Activated naive CD8-positive, alpha-beta T cell treated with anti-CD3 and anti-CD28 coated beads, Interleukin-2, amount 10 ng/mL, durations not matched to agents 7 days and 5 days (primary cell): ENCODE measurements around the gene TIGD3. TPM values are rescaled to one million over a fixed set of nuclear protein-coding genes. Genes with fewer than 3 reads are reported as not detected.
"Not testable (repeated sequence)": the region's sequence is repeated elsewhere in the genome, so short reads cannot be mapped to it uniquely, and the experiment has no call there.

Experiments
- ATAC-seq: fragments of 150-1000 bp; cut with Tn5 transposase; one replicate; pipeline ENCODE4 v1.10.0; 2021; ENCODE audit warnings: low read depth, moderate library complexity
- POLR2A ChIA-PET: fragments of 350-600 bp; sonication (Branson Sonifier 250); formaldehyde crosslinking; loops from one replicate; lab custom pipeline; 2021; ENCODE audit warnings: antibody characterized with exemption; lab: Charles Lee
- DNase-seq: peaks from one replicate; pipeline ENCODE4 v3.0.0; 2021
- H3K27ac Mint-ChIP-seq: one replicate; pipeline ENCODE4 v1.8.0; 2022; ENCODE audit warnings: mild to moderate bottlenecking, mixed read lengths
- H3K27me3 Mint-ChIP-seq: one replicate; pipeline ENCODE4 v1.8.0; 2022; ENCODE audit warnings: mild to moderate bottlenecking, moderate library complexity, mixed read lengths
- H3K36me3 Mint-ChIP-seq: one replicate; pipeline ENCODE4 v1.8.0; 2021; ENCODE audit warnings: mild to moderate bottlenecking, mixed read lengths
- H3K4me1 Mint-ChIP-seq: one replicate; pipeline ENCODE4 v1.8.0; 2021; ENCODE audit warnings: mixed read lengths
- H3K4me3 Mint-ChIP-seq: one replicate; pipeline ENCODE4 v1.8.0; 2022; ENCODE audit warnings: mild to moderate bottlenecking, moderate library complexity, mixed read lengths
- H3K9me3 Mint-ChIP-seq: one replicate; pipeline ENCODE4 v1.8.0; 2021; ENCODE audit warnings: mixed read lengths
- total RNA-seq, 2 experiments: library from RNA; stranded (reverse); gene quantifications; one replicate each; pipeline ENCODE4 v1.2.3, GENCODE V29; 2021

The TIGD3 gene
- total RNA-seq, 2 experiments from 2014 or later: 0.97 to 1.2 TPM

DNA sequence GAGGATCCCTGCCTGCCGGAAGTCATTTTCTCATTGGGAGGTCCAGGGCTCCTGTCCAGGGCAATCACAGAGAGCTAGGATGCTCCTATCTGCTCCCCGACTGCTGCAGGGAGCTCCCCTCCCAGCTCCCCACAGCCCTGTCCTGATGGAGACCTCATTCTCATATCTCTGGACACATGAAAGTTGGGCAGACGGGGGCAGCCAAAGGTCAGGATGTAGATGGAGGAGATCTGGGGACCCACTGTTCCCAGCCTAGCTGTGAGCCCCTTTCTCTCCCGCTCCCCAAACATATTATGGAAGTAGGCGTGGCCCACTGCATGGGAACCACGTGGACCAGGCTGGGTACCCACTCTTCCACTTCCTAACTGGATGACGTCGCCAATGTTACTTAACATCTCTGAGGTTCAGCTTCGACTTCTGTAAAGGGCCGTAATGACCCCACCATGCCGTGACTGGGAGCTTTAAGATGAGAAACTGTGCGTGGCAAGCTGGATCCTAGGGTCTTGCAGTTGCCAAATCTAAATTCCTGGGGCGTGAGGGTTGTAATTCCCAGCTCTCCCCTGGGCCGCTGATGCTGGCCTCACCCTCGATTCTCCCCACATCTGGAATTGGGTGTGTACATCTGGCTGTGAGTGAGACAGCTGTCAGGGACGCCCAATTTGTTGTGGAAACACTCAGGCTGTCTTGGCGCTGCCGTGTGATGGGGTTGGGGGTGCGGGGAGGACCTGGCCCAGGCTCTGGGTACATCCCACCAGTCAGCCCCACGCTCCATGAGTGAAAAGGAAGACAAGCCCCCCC, 38.1 kb upstream of the TIGD3 start:
- Mint-ChIP-seq H3K4me3 (no peak overlapping the region), H3K36me3 (no peaks in the 10 kb centered on the region), H3K27ac (no peak overlapping the region), H3K4me1 (peaks cover 6% of the 10 kb centered on the region), H3K27me3 (peaks cover 22% of the 10 kb centered on the region), H3K9me3 (no peaks in the 10 kb centered on the region)
- ATAC-seq: no peak
- POLR2A ChIA-PET: interaction anchor here (1.6 to 2.3 kb wide), 3 partner anchors 12 to 91 kb away, joined by 4 to 12 read pairs (median 10); no protein-coding TSS in a partner anchor
- DNase-seq: no peak

DNA sequence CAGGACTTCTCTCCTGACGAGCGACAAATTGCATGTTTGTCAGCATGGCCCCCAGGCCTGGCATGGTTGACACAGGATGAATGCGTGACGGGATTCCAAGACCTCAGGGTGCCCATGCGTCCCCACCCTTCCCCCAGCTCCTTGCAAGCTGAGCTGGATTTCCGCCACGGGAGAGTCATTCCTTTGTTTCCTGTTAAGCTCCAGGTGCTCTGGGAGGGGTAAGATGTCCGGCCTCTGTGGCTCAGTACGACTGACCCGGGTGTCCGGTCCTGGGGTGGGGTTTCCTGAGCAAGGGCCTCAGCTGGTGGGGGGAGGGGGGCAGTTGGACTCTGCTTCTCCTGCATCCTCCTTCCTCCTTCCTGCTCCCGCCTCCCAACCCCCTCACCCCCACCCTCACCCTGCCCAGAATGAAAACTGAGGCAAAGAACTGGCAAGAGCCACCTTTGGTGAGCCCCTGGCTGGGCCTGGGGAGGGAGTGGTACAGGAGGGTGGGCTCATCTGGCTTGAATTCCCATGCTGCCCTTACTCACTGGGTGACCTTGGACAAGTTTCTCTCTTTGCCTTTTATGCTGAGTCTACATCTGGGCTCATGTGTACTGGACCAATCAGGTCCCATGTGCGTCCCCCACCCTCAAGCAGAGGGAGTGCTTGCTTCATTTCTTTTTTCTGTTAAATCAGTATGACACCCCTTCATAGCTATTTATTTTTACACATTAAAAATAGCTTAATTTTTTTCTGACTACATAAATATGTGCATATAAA, 37.3 kb upstream of the TIGD3 start:
- POLR2A ChIA-PET: interaction anchor here (1.8 kb wide), 1 partner anchor 12 kb away, joined by 12 read pairs; no protein-coding TSS in a partner anchor
- no peak overlapping the region for H3K4me3 Mint-ChIP-seq
- DNase-seq: no peak
- no peaks in the 10 kb centered on the region for H3K36me3 Mint-ChIP-seq
- H3K4me1 Mint-ChIP-seq: peaks cover 6% of the 10 kb centered on the region
- peaks cover 22% of the 10 kb centered on the region for H3K27me3 Mint-ChIP-seq
- no peak for ATAC-seq
- H3K27ac Mint-ChIP-seq: no peak overlapping the region
- H3K9me3 Mint-ChIP-seq: no peaks in the 10 kb centered on the region

DNA sequence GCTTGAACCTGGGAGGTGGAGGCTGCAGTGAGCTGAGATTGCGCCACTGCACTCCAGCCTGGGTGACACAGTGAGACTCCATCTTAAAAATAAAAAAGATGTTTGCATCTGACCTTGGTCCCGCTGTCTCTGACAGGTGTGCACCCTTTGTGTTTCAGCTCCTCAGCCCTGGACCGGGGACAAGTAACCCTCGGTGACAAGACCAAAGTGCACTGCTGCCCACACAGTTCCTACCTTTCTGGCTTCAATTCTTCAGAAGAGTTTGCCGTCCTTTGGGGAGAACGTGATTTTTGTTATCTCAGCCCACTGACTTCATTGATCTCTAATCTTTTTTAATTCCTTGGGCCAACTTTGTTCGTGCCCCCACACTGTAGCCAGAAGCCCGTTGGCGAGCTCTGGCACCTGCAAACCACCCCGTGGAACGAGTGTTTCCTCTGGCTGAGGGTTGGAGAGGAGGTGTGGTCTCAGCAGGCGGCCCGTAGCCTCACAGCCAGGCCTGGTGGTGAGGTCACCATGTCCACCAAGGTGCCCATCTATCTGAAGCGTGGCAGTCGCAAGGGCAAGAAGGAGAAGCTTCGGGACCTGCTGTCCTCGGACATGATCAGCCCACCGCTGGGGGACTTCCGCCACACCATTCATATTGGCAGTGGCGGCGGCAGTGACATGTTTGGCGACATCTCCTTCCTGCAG, 34.0 kb upstream of the TIGD3 start:
- Mint-ChIP-seq H3K27ac (no peak overlapping the region), H3K4me3 (no peak overlapping the region), H3K9me3 (no peaks in the 10 kb centered on the region), H3K27me3 (peaks cover 9% of the 10 kb centered on the region), H3K36me3 (no peaks in the 10 kb centered on the region), H3K4me1 (peaks cover 3% of the 10 kb centered on the region)
- POLR2A ChIA-PET: no interaction called here
- ATAC-seq (no peak), DNase-seq (no peak)

DNA sequence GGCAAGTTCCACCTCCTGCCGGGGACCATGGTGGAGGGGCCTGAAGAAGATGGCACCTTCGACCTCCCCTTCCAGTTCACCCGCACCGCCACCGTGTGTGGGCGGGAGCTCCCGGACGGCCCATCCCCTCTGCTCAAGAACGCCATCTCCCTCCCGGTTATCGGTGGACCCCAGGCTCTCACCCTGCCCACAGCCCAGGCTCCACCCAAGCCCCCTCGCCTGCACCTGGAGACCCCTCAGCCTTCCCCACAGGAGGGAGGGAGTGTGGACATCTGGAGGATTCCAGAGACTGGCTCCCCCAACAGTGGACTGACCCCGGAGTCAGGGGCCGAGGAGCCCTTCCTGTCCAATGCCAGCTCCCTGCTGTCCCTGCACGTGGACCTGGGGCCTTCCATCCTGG, 33.5 kb upstream of the TIGD3 start:
- Mint-ChIP-seq H3K36me3 (no peaks in the 10 kb centered on the region), H3K4me3 (no peak overlapping the region), H3K27me3 (peaks cover 8% of the 10 kb centered on the region), H3K9me3 (no peaks in the 10 kb centered on the region), H3K27ac (no peak overlapping the region), H3K4me1 (no peaks in the 10 kb centered on the region)
- DNase-seq (no peak), ATAC-seq (no peak)
- POLR2A ChIA-PET: no interaction called here

DNA sequence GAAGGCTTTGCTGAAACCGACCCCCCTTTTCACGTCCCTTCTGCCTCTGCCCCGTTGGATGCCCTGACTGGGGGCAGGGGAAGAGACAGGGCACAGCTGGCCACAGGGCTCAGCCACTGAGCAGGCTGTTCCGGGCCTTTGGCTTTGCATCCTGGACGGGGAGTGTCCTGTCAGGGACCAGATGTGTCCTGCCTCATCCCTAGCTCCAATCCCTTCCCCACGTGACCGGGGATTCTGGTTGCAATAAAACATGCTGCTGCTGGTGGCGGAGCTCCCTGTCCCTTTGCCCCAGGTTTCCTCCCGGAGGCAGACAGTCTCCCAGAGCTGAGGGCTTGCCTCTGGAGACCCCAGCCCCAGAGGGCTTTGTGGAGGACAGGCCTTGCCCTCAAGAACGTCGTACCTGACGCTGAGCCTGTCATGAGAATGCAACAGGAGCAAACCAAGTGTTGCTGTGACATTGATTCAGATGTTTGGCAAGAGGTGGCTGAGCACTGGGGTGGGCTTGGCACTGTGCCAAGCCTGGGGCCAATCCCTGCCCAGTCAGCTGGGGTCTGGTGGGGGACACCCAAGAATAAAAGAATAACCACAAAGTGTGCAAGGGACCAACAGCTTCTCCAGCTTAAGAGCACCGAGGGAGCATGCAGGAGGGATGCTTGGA, 32.6 kb upstream of the TIGD3 start:
- H3K27me3 Mint-ChIP-seq: peaks cover 5% of the 10 kb centered on the region
- no peak overlapping the region for H3K27ac Mint-ChIP-seq
- H3K9me3 Mint-ChIP-seq: no peaks in the 10 kb centered on the region
- POLR2A ChIA-PET: interaction anchor here (1.9 kb wide), 1 partner anchor 10 kb away, joined by 7 read pairs; no protein-coding TSS in a partner anchor
- no peaks in the 10 kb centered on the region for H3K4me1 Mint-ChIP-seq
- no peak for ATAC-seq
- H3K4me3 Mint-ChIP-seq: no peak overlapping the region
- H3K36me3 Mint-ChIP-seq: no peaks in the 10 kb centered on the region
- DNase-seq: no peak

DNA sequence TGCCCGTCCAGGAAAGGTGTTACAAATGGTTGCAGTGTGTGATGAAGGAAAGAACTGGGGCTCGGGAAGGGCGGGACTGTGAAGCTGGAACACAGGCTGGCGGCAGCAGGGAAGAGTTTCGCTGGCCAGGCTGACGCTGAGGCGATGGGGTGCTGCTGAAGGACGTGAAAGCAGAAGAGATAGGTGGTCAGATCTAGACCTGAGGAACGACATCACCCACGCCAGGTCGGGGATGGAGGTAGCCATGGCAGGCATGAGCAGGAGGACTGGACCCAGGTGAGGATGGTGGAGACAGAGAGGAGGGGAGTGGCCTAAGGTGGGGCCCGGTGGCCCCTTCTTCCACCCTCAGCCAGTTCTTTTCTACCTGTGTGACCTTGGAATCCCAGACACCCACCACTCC, 30.7 kb upstream of the TIGD3 start:
- Mint-ChIP-seq H3K27me3 (peaks cover 7% of the 10 kb centered on the region), H3K36me3 (no peaks in the 10 kb centered on the region), H3K4me3 (no peak overlapping the region), H3K9me3 (no peaks in the 10 kb centered on the region), H3K27ac (no peak overlapping the region), H3K4me1 (no peaks in the 10 kb centered on the region)
- DNase-seq (no peak), ATAC-seq (no peak)
- POLR2A ChIA-PET: interaction anchor here (1.0 kb wide), 1 partner anchor 202 kb away, joined by 3 read pairs; the partner anchor contains the start of genes FAU and MRPL49

DNA sequence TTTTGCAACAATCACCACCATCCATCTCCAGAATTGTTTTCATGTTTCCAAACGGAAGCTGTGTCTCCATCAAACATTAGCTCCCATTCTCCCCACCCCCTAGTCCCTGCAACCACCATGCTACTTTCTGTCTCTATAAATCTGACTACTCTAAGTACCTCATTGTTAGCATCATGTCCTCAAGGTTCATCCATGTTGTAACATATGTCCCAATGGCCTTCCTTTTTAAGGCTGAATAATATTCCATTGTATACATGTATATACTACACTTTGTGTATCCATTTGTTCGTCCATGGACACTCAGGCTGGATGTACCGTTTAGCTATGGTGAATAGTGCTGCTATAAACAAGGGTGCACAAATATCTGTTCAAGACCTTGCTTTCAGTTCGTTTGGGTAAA, 29.1 kb upstream of the TIGD3 start:
- no peak overlapping the region for H3K4me3 Mint-ChIP-seq
- peaks cover 3% of the 10 kb centered on the region for H3K4me1 Mint-ChIP-seq
- no peaks in the 10 kb centered on the region for H3K9me3 Mint-ChIP-seq
- no peak overlapping the region for H3K27ac Mint-ChIP-seq
- POLR2A ChIA-PET: no interaction called here
- DNase-seq (no peak), ATAC-seq (no peak)
- no peaks in the 10 kb centered on the region for H3K36me3 Mint-ChIP-seq
- peaks cover 7% of the 10 kb centered on the region for H3K27me3 Mint-ChIP-seq

DNA sequence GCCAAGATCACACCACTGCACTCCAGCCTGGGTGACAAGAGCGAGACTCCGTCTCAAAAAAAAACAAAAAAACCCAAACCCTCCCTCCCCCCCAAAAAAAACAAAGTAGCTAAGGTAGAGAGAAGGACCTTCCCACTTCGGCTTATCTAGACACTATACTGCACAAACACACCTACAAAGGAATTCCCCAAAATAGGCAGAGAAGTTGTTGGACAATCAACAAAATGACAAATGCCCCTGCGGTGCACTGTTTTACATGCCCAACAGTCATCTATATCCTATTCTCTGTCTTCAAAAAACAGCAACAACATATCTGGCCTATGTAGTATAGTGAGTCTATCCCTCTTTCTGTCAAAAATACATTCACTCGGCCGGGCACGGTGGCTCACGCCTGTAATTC, 27.5 kb upstream of the TIGD3 start:
- no peaks in the 10 kb centered on the region for H3K36me3 Mint-ChIP-seq
- DNase-seq: no peak
- H3K4me3 Mint-ChIP-seq: no peak overlapping the region
- H3K9me3 Mint-ChIP-seq: no peaks in the 10 kb centered on the region
- POLR2A ChIA-PET: interaction anchor here (0.7 kb wide), 1 partner anchor 52 kb away, joined by 3 read pairs; no protein-coding TSS in a partner anchor
- ATAC-seq: no peak
- peaks cover 3% of the 10 kb centered on the region for H3K4me1 Mint-ChIP-seq
- H3K27ac Mint-ChIP-seq: no peak overlapping the region
- H3K27me3 Mint-ChIP-seq: peaks cover 5% of the 10 kb centered on the region

DNA sequence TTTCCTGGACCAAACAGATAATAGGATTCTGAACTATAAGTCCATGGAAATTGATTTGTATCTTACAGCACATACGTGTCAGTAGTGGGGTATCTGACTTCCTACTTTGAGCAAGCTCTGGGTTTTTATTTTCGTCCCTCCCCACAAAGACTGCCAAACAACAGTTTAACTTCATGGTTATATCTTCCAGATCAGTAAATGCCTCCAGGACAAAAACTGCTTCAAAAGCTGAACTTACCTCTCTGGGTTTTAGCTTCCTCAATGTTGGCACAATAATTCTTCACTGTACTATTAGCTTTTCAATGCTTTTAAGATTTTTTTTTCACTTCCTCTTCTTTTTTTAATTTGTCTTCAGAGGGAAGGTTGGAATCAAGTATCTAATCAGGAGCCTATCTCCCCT, 25.1 kb upstream of the TIGD3 start:
- Mint-ChIP-seq H3K36me3 (no peaks in the 10 kb centered on the region), H3K4me3 (no peak overlapping the region), H3K27ac (no peak overlapping the region)

DNA sequence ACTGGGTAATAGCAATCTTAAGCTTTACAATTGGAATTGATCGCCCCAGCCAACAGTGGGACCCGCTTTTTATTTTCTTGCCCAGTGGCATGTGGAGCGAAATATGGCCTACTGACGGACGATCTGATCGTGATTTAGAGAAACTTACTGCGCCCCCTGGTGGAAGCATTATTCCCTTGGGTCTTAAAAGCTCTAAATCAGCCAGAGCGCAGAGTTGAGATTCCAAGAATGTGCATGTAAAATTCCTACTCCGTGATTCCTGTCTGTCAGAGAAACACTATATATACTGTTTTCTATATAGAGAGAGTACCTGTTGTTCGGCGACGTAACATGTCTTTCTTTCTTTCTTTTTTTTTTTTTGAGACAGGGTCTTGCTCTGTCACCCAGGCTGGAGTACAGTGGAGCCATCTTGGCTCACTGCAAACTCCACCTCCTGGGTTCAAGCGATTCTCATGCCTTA, 24.6 kb upstream of the TIGD3 start:
- peaks cover 5% of the 10 kb centered on the region for H3K27me3 Mint-ChIP-seq
- no peak overlapping the region for H3K27ac Mint-ChIP-seq
- peak overlapping the region; percentile 26 for H3K4me3 Mint-ChIP-seq
- no peaks in the 10 kb centered on the region for H3K9me3 Mint-ChIP-seq
- no peaks in the 10 kb centered on the region for H3K36me3 Mint-ChIP-seq
- POLR2A ChIA-PET: interaction anchor here (0.7 to 2.7 kb wide), 4 partner anchors 14 to 481 kb away, joined by 3 to 12 read pairs (median 3); no protein-coding TSS in a partner anchor
- ATAC-seq: peak; percentile 21
- H3K4me1 Mint-ChIP-seq: peaks cover 11% of the 10 kb centered on the region
- peak; percentile 58 for DNase-seq

More for the DNA sequence above, 25.1 kb upstream of the TIGD3 start:
- DNase-seq: no peak
- peaks cover 6% of the 10 kb centered on the region for H3K4me1 Mint-ChIP-seq
- H3K9me3 Mint-ChIP-seq: no peaks in the 10 kb centered on the region
- POLR2A ChIA-PET: interaction anchor here (0.7 to 2.7 kb wide), 4 partner anchors 13 to 480 kb away, joined by 3 to 12 read pairs (median 3); no protein-coding TSS in a partner anchor
- H3K27me3 Mint-ChIP-seq: peaks cover 5% of the 10 kb centered on the region
- no peak for ATAC-seq

DNA sequence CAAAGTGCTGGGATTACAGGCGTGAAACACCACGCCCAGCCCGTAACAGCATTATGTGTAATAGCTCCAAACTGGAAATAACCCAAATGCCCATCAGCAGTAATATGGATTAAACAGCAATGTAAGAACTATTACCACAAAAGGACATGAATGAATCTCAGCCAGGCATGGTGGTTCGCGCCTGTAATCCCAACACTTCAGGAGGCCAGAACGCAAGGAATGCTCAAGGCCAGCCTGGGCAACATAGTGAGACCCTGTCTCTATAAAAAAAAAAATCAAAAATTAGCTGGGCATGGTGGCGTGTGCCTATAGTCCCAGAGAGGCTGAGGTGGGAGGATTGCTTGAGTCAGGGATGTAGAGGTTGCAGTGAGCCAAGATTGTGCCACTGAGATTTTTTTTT, 24.0 kb upstream of the TIGD3 start:
- Mint-ChIP-seq H3K9me3 (no peaks in the 10 kb centered on the region), H3K36me3 (no peaks in the 10 kb centered on the region), H3K4me1 (peaks cover 16% of the 10 kb centered on the region), H3K4me3 (no peak overlapping the region), H3K27me3 (peaks cover 5% of the 10 kb centered on the region), H3K27ac (no peak overlapping the region)
- DNase-seq (no peak), ATAC-seq (no peak)
- POLR2A ChIA-PET: interaction anchor here (1.1 kb wide), 1 partner anchor 69 kb away, joined by 3 read pairs; no protein-coding TSS in a partner anchor

DNA sequence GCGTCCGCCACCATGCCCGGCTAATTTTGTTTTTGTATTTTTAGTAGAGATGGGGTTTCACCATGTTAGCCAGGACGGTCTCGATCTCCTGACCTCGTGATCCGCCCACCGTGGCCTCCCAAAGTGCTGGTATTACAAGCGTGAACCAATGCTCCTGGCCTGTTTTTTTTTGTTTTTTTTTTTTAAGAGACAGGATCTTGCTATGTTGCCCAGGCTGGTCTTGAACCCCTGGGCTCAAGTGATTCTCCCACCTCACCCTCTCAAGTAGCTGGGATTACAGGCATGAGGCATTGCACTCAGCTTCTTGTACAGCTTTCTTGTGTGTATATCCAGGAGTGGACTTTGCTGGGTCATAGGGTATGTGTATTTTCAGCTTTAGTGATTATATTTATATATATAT, 22.0 kb upstream of the TIGD3 start:
- POLR2A ChIA-PET: interaction anchor here (1.1 to 4.1 kb wide), 6 partner anchors 17 to 113 kb away, joined by 3 to 31 read pairs (median 4); partner anchors contain the start of gene POLA2
- not testable (repeated sequence) for H3K27me3 Mint-ChIP-seq, H3K9me3 Mint-ChIP-seq, H3K36me3 Mint-ChIP-seq, H3K4me3 Mint-ChIP-seq, DNase-seq, ATAC-seq, H3K27ac Mint-ChIP-seq
- H3K4me1 Mint-ChIP-seq: peaks cover 17% of the 10 kb centered on the region
